Measurements from ENCODE around the gene ODF4. TPM values are rescaled to one million over a fixed set of nuclear protein-coding genes. Genes with fewer than 3 reads are reported as not detected.

Gene ODF4
- total RNA-seq, 1 experiment from 2014 or later = not detected

DNA sequence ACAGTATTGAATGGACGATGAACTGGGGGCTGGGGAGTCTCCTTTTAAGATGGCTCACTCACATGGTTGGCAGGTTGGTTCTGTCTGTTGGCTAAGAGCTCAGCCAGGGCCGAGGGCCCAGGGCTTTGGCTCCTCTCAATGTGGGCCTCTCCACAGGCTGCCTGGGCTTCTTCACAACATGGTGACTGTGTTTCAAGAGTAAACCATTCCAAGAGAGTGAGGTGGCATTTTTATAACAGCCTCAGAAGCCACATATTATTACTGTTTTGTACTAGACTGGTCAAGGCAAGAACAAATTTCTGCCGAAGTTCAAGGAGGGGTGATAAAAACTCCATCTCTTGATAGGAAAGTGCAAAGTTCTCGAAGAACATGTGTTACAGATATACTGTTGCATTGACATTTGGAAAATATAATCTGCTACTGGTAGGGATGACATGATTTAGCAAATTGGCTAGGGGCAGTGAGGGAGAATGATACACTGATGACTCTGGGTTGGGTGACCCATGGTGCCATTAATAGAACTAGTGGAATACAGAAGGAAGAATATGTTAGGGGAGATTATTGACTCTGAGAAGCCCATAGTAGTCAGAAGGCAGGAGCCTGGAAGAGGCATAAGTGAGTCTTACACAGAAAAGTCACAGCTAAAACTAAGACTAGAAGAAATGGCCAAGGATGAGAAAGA lies 23.2 kb downstream of the ODF4 start:
- intact Hi-C loops (cut with micrococcal nuclease; ENCODE audit: unreplicated experiment) = no loop called here
- TF ChIP-seq, protein P1, sequence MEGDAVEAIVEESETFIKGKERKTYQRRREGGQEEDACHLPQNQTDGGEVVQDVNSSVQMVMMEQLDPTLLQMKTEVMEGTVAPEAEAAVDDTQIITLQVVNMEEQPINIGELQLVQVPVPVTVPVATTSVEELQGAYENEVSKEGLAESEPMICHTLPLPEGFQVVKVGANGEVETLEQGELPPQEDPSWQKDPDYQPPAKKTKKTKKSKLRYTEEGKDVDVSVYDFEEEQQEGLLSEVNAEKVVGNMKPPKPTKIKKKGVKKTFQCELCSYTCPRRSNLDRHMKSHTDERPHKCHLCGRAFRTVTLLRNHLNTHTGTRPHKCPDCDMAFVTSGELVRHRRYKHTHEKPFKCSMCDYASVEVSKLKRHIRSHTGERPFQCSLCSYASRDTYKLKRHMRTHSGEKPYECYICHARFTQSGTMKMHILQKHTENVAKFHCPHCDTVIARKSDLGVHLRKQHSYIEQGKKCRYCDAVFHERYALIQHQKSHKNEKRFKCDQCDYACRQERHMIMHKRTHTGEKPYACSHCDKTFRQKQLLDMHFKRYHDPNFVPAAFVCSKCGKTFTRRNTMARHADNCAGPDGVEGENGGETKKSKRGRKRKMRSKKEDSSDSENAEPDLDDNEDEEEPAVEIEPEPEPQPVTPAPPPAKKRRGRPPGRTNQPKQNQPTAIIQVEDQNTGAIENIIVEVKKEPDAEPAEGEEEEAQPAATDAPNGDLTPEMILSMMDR (conservative IDR thresholded peaks at IDR 0.05; ENCODE audit: low read depth, low read length) = no peak
- no peak for TF ChIP-seq EZH2 (IDR thresholded peaks at IDR 0.05; ENCODE audit: borderline replicate concordance, low read depth, low read length, poor library complexity, severe bottlenecking)
- peaks cover 31% of the 10 kb centered on the region for H3K4me1 ChIP-seq (ENCODE audit: insufficient read depth, low read length, poor library complexity, severe bottlenecking)
- no peak for DNase-seq (ENCODE audit: low spot score)
- H3K9me3 ChIP-seq (ENCODE audit: low read depth, low read length, poor library complexity, severe bottlenecking) = no peaks in the 10 kb centered on the region
- POLR2A ChIA-PET (ENCODE audit: low non-redundant PET) = no interaction called here
- CTCF ChIA-PET = interaction anchor here (0.6 kb wide), 1 partner anchor 46 kb away, joined by 3 read pairs; no protein-coding TSS in a partner anchor
- H3K36me3 ChIP-seq (ENCODE audit: insufficient read depth, low read length, poor library complexity, severe bottlenecking) = no peaks in the 10 kb centered on the region
- no peak overlapping the region for H3K27ac ChIP-seq (ENCODE audit: low read depth, low read length, poor library complexity, severe bottlenecking)
- H3K4me3 ChIP-seq (ENCODE audit: low read depth, low read length, poor library complexity, severe bottlenecking) = no peak overlapping the region
- BruUV-seq (replicated peaks) = no TSS peak
- H3K27me3 ChIP-seq (replicated peaks; ENCODE audit: insufficient read depth, low read depth, low read length, poor library complexity) = no peaks in the 10 kb centered on the region

DNA sequence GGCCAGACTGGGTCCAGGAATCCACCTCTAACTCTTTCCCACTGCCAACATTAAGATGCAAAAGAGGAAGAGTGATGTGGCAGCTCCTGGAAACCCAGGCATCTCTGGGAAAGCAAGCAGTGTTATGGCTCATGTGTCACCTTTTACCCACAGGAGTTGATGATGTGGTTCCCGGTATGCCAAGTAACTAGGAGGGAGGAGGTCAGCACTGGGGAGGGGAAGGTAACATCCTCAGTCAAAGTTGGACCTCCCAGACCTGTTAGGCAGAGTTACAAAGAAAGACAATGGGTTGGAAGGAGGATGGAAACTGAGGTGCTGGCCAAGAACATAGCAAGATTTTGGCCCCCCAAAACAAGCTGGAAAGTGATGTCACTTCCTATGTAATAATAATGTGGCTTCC lies 25.5 kb downstream of the ODF4 start:
- TF ChIP-seq, protein P1 (conservative IDR thresholded peaks at IDR 0.05; ENCODE audit: low read depth, low read length) = no peak
- no peak for TF ChIP-seq EZH2 (IDR thresholded peaks at IDR 0.05; ENCODE audit: borderline replicate concordance, low read depth, low read length, poor library complexity, severe bottlenecking)
- DNase-seq (ENCODE audit: low spot score) = no peak
- intact Hi-C loops (cut with micrococcal nuclease; ENCODE audit: unreplicated experiment) = no loop called here
- H3K4me3 ChIP-seq (ENCODE audit: low read depth, low read length, poor library complexity, severe bottlenecking) = no peak overlapping the region
- H3K36me3 ChIP-seq (ENCODE audit: insufficient read depth, low read length, poor library complexity, severe bottlenecking) = peaks cover 21% of the 10 kb centered on the region
- no peaks in the 10 kb centered on the region for H3K27me3 ChIP-seq (replicated peaks; ENCODE audit: insufficient read depth, low read depth, low read length, poor library complexity)
- CTCF ChIA-PET = no interaction called here
- no TSS peak for BruUV-seq (replicated peaks)
- POLR2A ChIA-PET (ENCODE audit: low non-redundant PET) = no interaction called here
- no peaks in the 10 kb centered on the region for H3K9me3 ChIP-seq (ENCODE audit: low read depth, low read length, poor library complexity, severe bottlenecking)
- peaks cover 15% of the 10 kb centered on the region for H3K4me1 ChIP-seq (ENCODE audit: insufficient read depth, low read length, poor library complexity, severe bottlenecking)
- no peak overlapping the region for H3K27ac ChIP-seq (ENCODE audit: low read depth, low read length, poor library complexity, severe bottlenecking)

DNA sequence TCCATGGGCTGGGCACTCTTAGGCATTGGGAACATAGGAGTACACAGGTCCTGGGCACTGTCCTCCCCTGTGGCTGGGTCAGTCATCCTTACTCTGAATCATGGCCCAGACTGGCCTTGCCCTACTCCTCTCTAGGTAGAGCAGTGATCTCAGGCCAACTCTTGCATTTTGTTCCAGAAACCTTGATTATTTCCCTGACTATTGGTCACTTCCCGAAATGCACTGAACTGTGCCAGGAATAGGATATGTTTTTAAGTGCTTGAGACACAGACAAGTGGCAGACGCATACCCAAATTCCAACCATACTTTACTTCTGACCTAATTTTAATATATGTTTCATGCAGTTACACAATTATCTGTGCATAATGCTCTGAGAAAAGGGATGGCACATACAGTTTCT lies 26.6 kb downstream of the ODF4 start:
- DNase-seq (ENCODE audit: low spot score) = no peak
- H3K27me3 ChIP-seq (replicated peaks; ENCODE audit: insufficient read depth, low read depth, low read length, poor library complexity) = no peaks in the 10 kb centered on the region
- no peak overlapping the region for H3K4me3 ChIP-seq (ENCODE audit: low read depth, low read length, poor library complexity, severe bottlenecking)
- H3K4me1 ChIP-seq (ENCODE audit: insufficient read depth, low read length, poor library complexity, severe bottlenecking) = peaks cover 4% of the 10 kb centered on the region
- BruUV-seq (replicated peaks) = no TSS peak
- H3K9me3 ChIP-seq (ENCODE audit: low read depth, low read length, poor library complexity, severe bottlenecking) = no peaks in the 10 kb centered on the region
- no peak overlapping the region for H3K27ac ChIP-seq (ENCODE audit: low read depth, low read length, poor library complexity, severe bottlenecking)
- POLR2A ChIA-PET (ENCODE audit: low non-redundant PET) = no interaction called here
- intact Hi-C loops (cut with micrococcal nuclease; ENCODE audit: unreplicated experiment) = no loop called here
- TF ChIP-seq EZH2 (IDR thresholded peaks at IDR 0.05; ENCODE audit: borderline replicate concordance, low read depth, low read length, poor library complexity, severe bottlenecking) = no peak
- TF ChIP-seq, protein P1 (conservative IDR thresholded peaks at IDR 0.05; ENCODE audit: low read depth, low read length) = no peak
- H3K36me3 ChIP-seq (ENCODE audit: insufficient read depth, low read length, poor library complexity, severe bottlenecking) = peaks cover 25% of the 10 kb centered on the region
- CTCF ChIA-PET = no interaction called here
